ENCODE results near the gene DSCAM.
"Not testable (repeated sequence)": the region's sequence is repeated elsewhere in the genome, so short reads cannot be mapped to it uniquely, and the experiment has no call there.

Gene DSCAM

DNA sequence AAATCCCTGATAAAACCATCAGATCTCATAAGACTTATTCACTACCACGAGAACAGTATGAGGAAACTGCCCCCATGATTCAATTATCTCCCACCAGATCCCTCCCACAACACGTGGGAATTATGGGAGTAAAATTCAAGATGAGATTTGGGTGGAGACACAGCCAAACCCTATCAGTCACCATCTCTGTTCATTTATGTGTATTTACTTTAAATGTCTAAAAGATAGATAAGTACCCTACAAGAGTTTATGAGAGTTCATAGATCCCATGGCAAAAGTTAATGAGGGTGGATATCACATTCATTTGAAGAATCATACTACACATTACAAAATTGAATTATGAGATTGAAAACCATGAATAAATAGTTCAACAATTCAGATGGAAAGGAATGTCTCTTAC lies 526.2 kb downstream of the DSCAM start:
- not testable (repeated sequence) for DNase-seq (ENCODE audit: low read depth, low spot score)

DNA sequence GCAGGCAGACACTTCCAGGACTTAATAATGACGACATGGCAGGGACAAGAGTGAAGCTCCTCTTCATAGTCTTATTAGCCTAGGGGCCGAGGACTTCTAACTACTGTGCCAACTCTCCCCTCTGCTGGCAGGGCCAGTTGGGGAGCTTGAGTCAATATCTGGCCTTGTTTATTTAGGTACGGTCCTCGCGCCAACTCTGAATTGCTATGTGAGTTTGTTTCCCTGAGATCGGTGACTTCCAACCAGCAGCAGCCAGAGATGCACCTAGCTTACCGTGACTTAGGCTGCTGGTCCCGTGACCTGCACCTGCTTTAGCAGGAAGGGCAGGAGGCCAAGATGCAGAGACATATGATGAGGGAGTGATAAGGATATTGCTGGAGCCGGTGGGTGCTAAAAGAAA lies 528.6 kb downstream of the DSCAM start:
- no peak for DNase-seq (ENCODE audit: low read depth, low spot score)

DNA sequence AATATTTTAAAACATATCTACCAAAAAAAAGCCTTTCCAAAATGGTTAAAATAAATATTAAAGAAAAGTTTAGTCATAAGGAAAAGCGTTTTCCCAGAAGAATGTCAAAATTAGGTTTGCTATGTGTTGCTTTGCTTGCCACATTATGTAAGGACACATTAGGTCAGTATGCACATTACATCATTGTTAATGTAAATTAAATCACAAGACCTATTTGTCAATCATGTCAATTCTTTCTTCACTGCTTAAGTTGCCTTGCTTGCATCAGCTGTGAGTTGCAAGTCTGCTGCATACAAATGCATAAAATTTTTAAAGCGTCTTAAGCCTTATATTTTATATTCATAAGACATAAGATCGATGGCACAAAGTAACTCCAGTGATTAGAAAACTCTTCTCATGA lies 530.9 kb downstream of the DSCAM start:
- no peak for DNase-seq (ENCODE audit: low read depth, low spot score)

DNA sequence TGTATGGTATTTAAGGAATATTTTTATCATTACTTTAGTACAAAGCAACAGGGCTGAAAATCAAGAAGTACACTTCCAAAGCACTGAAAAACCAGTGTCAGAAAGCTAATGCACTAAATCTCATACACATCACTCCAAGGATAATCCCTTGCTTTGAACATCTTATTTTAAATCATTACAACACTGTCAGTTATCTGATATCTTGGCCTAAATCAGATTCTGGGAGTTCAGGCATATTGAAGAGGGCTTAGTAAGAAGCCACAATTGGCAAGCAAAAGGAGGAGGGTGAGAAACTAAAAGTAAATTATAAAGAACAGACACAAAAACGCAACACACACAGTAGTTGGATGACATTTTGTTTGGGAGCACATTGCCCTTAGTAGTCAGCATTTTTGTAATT lies 531.3 kb downstream of the DSCAM start:
- no peak for DNase-seq (ENCODE audit: low read depth, low spot score)

DNA sequence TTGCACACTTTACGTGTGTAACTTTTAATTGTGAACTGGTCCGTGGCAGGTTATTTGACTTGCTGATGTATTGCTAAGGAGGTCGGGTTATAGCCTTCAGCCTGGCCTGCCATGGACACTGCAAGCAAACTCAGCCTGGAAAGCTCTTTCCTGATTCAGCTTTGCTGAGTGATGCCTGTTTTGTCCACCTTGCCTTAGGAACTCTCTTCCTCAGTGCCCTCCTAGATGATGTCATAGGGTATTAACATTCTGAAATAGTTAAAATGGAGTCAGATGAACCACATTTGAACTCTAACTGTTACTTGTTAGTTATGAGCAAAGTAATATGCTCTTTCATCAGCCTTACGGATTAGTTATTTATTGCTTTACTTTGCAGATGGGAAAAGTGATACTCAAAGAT lies 533.7 kb downstream of the DSCAM start:
- no peak for DNase-seq (ENCODE audit: low read depth, low spot score)

DNA sequence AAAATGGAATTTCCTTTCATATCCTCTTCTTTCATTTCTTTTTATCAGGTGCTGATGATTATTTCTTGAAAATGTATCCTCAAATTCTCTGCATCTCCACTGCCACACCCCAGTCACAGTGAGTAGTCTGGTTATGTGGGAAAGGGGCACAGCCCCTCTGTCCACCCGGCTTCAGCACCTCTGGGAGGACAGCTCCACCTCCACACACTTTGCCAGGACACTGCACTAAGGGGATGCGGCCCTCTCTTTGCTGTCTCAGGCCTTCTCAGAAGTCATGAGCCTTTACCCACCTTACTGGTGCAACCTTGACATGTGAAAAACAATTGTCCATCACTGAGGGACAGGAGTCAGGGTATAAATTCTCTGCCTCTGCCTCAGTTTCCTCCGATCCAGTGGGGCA lies 546.7 kb downstream of the DSCAM start:
- no peak for DNase-seq (ENCODE audit: low read depth, low spot score)

DNA sequence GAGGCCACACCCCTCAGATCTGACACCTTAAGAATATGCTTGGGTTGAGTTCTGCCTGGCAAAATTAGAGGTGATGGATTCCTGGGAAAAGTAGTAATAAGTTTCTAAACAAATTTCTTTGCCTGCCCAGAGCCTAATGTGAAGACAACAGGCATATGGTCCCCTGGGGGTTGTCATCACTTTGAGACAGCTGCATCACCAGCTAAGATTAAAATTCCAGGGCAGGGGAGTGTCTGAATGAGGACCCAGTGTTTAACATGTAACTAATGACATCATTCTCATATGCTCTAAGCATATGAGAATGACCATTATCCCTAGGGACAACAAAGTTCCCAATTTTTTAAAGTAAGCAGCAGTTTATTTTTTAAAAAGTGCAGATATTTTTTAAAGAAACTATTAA lies 547.5 kb downstream of the DSCAM start:
- DNase-seq (ENCODE audit: low read depth, low spot score) = no peak

DNA sequence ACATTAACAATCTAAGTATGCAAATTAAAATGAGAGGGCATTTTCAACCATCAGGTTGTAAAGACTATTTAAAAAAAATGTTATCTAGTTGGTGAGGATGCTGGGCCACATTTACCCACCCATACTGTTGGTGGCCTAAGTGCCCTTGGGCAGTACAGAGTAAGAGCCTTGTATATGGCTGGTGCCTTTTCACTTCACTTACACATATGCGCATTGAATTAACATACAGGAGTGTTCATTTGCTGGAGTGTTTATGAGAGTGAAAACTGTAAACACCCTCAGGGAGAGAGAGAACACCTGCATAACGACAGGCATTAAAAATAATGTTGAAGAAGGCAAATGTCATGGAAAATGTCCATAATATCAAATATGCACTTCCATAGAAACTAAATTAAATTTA lies 552.6 kb downstream of the DSCAM start:
- no peak for DNase-seq (ENCODE audit: low read depth, low spot score)

DNA sequence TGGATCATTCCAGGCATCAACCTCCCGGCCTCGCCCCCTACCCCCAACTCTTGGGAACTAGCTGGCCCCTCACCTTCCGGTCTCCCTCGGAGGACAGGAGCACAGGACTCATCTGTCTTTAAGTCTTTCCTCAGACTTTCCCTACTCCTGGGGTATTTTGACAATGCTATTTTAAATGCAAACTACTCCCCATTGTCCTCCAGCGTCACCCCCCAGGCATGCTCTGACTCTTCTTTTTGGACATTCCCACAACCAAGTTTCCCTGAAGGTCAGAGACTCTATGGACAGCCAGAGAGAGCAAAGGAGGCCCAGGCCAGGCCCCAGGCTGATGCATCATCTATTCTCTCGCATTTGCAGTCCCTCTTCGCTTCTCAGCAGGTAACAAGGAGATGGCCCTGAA lies 555.4 kb downstream of the DSCAM start:
- DNase-seq (ENCODE audit: low read depth, low spot score) = no peak

DNA sequence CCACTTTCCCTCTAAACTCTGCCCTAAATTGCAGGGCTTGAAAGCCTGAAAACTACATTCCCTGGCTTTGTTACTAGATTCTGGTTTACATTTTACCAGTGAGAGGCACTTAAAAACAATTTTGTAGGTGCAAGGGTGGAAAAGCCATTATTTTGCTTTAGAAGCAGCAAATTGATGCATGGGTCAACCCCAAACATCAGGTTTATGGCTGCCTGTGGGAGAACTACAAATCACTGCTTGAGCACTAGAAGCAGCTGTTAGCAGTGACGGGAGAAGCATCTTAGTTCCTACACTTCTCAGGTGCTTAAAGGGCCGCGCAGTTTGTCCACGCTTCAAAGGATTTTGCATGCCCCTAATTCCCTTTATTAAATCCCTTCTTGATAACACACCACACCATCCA lies 562.5 kb downstream of the DSCAM start:
- no peak for DNase-seq (ENCODE audit: low read depth, low spot score)

DNA sequence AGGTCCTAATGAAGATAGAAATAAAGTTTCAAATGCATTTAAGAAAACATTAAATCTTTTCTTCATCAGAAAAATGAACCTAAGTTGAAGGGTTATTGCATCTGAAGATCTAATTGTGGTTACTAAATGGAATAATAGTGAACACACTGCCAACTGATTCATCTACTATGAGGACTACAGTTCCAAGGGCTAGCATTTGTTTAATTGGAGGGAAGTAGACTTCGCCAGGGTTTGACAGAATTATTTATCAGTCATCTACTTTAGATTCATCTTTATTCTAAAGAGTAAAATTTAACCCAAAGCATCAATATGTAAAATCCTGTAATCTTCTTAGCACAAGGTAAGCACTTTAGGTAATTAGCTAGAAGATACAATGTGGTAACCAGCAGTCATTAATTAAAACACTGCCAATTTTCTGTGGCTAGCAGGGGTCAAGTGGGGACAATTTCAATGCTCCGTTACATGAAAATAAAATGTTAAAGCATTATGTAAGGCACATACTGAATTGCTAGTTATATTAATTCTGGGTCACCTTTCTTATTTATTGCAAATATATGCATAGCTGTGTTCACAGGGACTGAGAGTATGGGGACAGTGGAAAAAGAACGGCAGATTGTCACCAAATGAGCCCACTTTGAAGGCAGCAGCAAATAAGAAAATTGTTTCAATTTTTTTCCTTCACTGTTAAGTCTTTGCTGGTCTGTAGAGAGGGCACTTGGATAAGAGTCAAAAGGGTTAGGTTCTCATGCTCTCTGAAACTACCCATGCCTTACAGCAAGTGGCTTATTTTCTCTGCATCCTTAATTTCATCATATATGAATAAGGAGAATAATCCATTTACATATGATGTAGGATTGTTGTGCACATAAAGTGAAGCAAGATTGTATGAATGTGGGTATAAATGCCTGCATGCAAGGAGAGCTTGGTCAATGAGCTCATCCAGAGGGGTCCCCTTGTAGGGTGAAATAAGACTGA lies 563.8 kb downstream of the DSCAM start:
- DNase-seq (ENCODE audit: low read depth, low spot score) = no peak

DNA sequence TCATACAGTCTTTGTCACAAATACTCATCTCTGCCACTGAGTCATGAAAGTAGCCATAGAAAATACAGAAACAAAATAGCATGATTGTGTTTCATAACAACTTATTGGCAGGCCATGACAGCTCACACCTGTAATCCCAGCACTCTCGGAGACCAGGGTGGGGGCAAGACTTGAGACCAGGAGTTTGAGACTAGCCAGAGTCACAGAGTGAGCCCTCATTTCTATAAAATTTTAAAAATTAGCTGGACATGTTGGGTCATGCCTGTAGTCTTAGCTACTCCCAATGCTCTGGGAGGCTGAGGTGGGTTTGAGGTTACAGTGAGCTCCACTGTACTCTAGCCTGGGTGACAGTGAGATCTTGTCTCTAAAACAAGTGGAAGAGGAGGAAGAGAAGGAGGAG lies 568.6 kb downstream of the DSCAM start:
- no peak for DNase-seq (ENCODE audit: low read depth, low spot score)

DNA sequence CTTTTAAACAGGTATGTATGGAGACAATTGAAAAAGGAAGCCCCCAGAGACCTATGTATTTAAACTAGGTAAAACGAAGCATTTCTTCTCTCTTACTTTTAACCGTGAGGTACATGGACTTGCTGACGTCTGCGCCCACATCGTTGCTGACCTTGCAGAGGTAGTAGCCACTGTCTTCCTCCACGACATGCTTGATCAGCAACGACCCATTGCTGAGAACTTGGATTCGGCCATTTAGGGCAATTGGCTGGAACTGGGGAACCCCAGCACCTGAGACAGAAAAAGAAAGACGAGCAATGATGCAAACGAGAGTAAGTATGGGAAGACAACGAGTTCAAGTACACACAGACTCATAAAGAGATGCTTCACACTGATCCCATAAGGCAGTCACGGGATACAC lies 571.0 kb downstream of the DSCAM start:
- DNase-seq (ENCODE audit: low read depth, low spot score) = no peak

DNA sequence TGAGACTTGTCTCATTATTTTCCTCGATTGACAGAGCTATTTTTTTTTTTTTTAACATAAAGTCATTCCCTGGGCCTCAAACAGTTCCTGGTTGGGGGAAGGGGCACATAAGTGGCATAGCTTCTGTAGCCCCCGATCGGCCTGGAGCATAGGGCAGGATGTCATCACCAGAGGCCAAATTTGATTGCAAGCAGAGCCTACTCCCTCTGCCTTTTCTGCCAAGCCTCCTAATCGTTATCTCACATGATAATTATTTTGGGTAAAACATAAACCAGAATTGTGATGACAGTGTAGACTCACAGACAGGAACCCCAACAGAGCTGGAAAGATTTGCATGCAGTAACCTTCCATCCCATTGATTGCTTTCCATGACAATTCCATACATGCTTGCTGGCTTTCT lies 574.9 kb downstream of the DSCAM start:
- no peak for DNase-seq (ENCODE audit: low read depth, low spot score)

DNA sequence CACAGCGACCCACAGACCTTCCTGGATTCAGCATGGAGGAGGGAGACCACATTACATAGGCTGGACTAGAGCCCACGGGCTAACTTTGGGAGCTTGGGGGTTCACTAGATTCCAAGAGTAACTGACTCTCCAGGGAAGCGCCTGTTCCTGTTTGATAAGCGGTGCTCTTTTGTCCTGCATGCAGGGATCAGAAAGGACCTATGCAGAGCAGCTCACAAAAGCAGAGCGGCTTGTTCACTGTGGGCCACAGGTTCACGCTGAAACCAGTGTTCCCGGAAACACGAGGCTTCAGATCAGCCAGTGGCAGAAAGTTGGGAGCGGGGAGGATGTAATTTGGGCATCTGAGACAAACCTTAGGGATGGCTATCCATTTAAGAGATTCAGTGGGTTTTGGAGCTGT lies 575.8 kb downstream of the DSCAM start:
- no peak for DNase-seq (ENCODE audit: low read depth, low spot score)

DNA sequence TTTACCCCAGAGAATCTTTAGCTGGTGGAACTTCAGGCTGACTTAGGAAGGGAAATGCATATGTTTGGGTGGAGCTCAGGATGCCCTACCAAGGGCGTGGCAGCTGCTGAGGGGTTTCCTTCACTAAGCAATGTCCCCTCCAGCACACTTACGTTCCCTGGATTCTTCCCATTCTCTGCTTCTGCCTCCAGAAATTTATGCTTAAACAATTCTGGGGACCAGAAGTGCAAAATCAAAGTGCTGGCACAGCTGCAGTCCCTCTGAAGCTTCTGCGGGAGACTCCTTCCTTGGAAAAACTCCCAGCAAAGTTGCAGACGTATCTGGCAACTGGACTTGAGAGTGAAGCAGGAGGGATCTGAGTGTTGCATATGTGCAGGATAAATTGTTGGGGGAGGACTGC lies 576.9 kb downstream of the DSCAM start:
- DNase-seq (ENCODE audit: low read depth, low spot score) = no peak

DNA sequence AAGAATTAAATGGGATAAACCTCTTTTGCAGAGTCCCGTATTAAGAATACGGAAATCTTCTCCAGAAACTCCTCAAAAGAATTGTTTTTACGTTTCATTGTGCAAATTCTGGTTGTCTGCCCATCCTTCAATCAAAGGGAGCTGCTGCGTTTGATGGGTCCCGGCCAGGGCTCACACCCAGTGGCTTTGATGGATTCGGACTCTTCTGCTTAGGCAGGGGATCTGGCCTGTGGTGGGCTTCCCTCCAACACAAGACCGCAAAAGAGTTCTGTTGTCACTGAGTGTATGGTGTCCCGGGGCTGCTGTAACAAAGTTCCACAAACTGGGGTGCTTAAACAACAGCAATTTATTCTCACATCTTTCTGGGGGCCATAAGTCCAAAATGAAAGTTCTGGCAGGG lies 577.7 kb downstream of the DSCAM start:
- DNase-seq (ENCODE audit: low read depth, low spot score) = no peak

DNA sequence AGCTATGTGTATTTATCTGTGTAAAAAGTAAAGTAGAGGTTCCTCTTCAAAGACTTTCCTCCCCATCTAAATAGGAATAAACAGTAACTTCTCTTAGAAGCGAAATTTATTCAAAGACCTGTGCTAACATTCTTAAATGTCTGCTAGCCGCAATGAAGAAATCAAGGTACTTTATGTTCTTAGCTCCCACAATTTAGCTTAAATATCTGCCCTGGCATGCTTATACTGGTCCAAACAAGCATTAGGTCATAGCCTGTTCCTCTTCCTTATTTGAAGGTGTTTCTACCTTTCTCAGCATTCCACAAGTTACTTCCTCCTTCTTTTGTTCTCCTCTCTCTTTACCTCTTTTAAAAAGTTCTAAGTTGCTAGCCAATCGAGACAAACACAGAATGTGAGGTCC lies 588.5 kb downstream of the DSCAM start:
- not testable (repeated sequence) for DNase-seq (ENCODE audit: low read depth, low spot score)

DNA sequence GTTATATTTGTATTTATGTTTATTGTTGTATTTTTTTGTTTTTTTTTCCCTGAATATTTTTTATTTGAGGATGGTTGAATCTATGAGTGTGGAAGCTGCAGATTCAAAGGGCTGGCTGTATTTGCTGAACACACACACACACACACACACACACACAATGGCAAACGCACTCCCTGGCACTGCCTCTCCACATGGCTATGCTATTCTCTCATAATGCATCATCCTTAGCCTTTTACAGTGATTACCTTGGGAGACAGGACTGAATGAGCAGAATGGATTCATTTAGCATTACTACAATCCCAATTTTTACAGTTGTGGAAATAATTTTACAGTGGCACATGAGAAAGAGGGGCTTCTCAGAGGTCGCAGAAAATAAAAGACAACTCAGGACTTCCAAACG lies 589.6 kb downstream of the DSCAM start:
- no peak for DNase-seq (ENCODE audit: low read depth, low spot score)

DNA sequence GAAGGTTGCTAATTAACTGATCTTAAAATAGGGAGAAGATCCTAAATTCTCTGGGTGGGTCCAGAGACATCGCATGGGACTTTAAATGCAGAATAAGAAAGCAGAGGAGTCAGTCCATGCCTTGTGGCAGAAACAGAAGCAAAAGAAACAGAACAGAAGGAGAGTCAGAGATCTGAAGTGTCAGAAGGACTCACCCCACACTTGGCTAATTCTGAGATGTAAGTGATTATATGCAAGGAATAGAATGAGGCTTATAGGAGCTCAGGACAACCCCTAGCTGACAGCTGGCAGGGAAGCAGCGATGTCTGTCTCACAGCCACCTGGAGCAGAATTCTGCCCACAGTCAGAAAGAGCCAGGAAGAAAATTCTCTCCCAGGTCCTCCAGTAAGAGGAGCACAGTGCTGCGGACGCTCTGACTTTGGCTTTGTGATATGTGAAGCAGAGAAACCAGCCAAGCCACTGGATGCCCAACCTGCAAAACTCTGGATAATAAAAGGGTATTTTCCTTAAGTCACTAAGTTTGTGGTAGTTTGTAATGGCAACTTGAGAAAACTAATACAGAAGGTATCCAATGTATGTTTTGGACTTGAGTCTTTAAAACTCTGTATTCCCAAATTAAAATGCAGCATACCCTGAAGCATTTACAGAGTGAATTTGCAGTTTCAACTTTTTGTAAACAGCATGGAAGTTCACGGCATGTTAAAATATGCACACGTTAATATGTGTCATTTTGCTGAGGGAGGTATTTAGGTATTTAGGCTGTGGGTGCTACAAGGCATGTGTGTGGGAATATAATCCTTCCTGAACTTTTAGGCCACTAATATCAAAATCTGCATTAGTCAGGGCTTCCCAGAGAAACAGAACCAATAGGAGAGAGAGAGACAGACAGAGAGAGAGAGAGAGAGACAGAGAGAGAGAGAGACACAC lies 591.2 kb downstream of the DSCAM start:
- DNase-seq (ENCODE audit: low read depth, low spot score) = no peak

DNA sequence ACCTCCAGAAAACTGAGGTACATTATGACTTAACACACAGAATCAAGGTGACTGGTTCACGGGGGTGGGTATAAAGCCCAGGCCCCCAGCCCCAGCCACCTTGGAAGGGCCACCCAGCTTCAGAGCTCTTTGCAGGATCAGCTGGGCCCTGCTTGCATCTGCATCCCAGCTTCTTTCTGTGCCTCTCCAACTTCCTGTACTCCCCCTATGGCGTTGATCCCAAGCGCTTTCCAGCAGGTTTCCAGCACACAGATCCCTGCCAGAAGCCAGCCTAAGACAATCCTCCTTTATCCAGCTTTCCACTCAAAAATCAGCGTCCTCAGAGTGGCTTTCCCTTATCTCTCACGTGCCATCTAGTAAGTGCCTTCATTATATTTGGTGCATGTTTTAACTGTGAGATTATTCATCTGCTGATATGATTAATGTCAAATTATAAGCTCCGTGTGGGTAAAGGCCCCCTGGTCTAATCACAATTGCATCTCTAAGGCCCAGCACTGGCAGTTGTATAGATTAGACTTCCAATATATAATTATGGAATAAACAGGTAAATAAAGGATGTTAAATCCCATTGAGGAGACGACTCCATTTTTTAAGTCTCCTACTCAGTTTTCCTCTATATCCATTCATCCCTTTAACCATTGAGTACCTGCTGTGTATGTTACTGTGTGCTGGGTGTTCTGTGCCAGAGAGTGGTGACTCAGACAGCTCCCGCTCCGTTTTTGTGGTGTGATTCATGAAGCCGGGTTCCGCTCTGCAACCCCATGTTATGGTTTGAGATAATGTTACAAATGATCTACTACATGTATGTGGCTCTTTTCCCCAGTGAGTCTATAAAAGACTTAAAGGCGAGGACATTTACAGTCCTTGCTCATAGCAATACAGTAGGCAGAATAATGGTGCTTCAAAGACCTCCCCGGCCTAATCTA lies 592.2 kb downstream of the DSCAM start:
- no peak for DNase-seq (ENCODE audit: low read depth, low spot score)

DNA sequence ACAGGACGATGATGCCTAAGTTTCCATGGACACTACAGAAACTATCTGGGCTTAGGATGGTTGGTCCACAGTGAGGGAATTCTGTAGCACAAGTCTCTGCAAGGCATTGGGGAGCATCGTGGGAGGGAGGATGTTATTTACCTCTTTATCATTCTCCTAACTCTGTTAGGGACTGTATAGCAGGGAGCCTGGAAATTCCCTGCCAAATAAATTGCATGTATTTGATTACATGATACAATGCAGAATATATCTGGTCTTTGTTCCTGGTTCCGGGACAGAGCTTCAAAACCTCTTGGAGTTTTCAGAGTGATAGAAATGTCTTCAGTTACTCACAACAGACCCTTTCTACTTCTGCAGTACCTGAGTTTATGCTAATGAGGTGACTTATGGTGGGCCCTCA lies 593.8 kb downstream of the DSCAM start:
- no peak for DNase-seq (ENCODE audit: low read depth, low spot score)

Data from brain pericyte (primary cell).